IMR-90 (cell line): ENCODE measurements around the gene RC3H1. TPM values are rescaled to one million over a fixed set of nuclear protein-coding genes. Genes with fewer than 3 reads are reported as not detected.

ENCODE experiments used
- ATAC-seq: fragments of 200-7000 bp; cut with Tn5 transposase; 2 replicates; pipeline ENCODE4 v1.9.1; 2020; ENCODE audit warnings: low read depth, mild to moderate bottlenecking, moderate library complexity
- BruUV-seq: library from RNA; stranded (reverse); fragments of 400-500 nt; replicated peaks from 2 replicates; lab custom pipeline; 2021; lab: Mats Ljungman, UMichigan
- CTCF ChIA-PET: fragments of 300-600 bp; formaldehyde crosslinking; extraction: SDS; loops from one replicate; lab custom pipeline; 2021; ENCODE audit warnings: antibody characterized with exemption; lab: Yijun Ruan, JAX
- POLR2A ChIA-PET: fragments of 300-600 bp; sonication (Branson Sonifier 250); formaldehyde crosslinking; loops from one replicate; lab custom pipeline; 2022; ENCODE audit warnings: antibody characterized with exemption; ENCODE audit not compliant: unreplicated experiment; lab: Charles Lee
- DNase-seq: peaks from one replicate; pipeline ENCODE4 v3.0.0; 2013
- H2AFZ ChIP-seq: replicated peaks from 2 replicates; pipeline ENCODE3; 2013; ENCODE audit warnings: low read length, mild to moderate bottlenecking; ENCODE audit not compliant: poor library complexity
- H2AK5ac ChIP-seq: 2 replicates; pipeline ENCODE4 v1.6.1; 2013; ENCODE audit warnings: low read depth, low read length, inconsistent platforms
- H2AK9ac ChIP-seq: replicated peaks from 2 replicates; pipeline ENCODE3; 2013; ENCODE audit warnings: mild to moderate bottlenecking, low read depth, low read length, moderate library complexity; ENCODE audit not compliant: poor library complexity
- H2BK120ac ChIP-seq: 2 replicates; pipeline ENCODE4 v1.6.1; 2013; ENCODE audit warnings: low read depth, low read length, inconsistent platforms
- H2BK15ac ChIP-seq: 3 replicates; pipeline ENCODE4 v1.6.1; 2013; ENCODE audit warnings: low read depth, low read length, inconsistent platforms
- H2BK20ac ChIP-seq: 2 replicates; pipeline ENCODE4 v1.6.1; 2013; ENCODE audit warnings: low read depth, mild to moderate bottlenecking, inconsistent platforms, low read length, moderate library complexity
- H2BK5ac ChIP-seq: 2 replicates; pipeline ENCODE4 v1.6.1; 2013; ENCODE audit warnings: mild to moderate bottlenecking, low read depth, low read length, inconsistent platforms; ENCODE audit not compliant: poor library complexity, severe bottlenecking
- H3K14ac ChIP-seq: replicated peaks from 2 replicates; pipeline ENCODE4 v1.6.1; 2013; ENCODE audit warnings: low read depth, low read length, inconsistent platforms
- H3K18ac ChIP-seq: 2 replicates; pipeline ENCODE4 v1.6.1; 2013; ENCODE audit warnings: low read depth, low read length, control low read depth
- H3K23ac ChIP-seq: 2 replicates; pipeline ENCODE4 v1.6.1; 2013; ENCODE audit warnings: low read depth, low read length, inconsistent platforms
- H3K27ac ChIP-seq: 2 replicates; pipeline ENCODE4 v1.5.1; 2013; ENCODE audit warnings: mild to moderate bottlenecking, control low read depth, low read length; ENCODE audit not compliant: insufficient read depth
- H3K27me3 ChIP-seq: 2 replicates; pipeline ENCODE4 v1.6.1; 2013; ENCODE audit warnings: low read length; ENCODE audit not compliant: control insufficient read depth, insufficient read depth
- H3K36me3 ChIP-seq: 2 replicates; pipeline ENCODE4 v1.6.1; 2013; ENCODE audit warnings: low read length, mixed read lengths; ENCODE audit not compliant: control insufficient read depth, insufficient read depth
- H3K4ac ChIP-seq: 2 replicates; pipeline ENCODE4 v1.6.1; 2013; ENCODE audit warnings: low read depth, low read length, inconsistent platforms
- H3K4me1 ChIP-seq: 2 replicates; pipeline ENCODE4 v1.6.1; 2013; ENCODE audit warnings: low read length, mixed read lengths; ENCODE audit not compliant: control insufficient read depth, insufficient read depth
- H3K4me2 ChIP-seq: 2 replicates; pipeline ENCODE4 v1.6.1; 2013; ENCODE audit warnings: low read depth, mild to moderate bottlenecking, control low read depth, low read length, moderate library complexity
- H3K4me3 ChIP-seq: 2 replicates; pipeline ENCODE4 v1.5.1; 2013; ENCODE audit warnings: low read depth, mild to moderate bottlenecking, control low read depth, low read length, moderate library complexity; ENCODE audit not compliant: insufficient read depth
- H3K56ac ChIP-seq: 2 replicates; pipeline ENCODE4 v1.6.1; 2013; ENCODE audit warnings: low read length, inconsistent platforms; ENCODE audit not compliant: insufficient read depth; ENCODE audit errors: extremely low read depth
- H3K79me1 ChIP-seq, 2 experiments: 2 replicates each; pipeline ENCODE4 v1.6.1; 2013; ENCODE audit warnings: low read length in 2 of 2, inconsistent platforms in 1 of 2, low read depth in 1 of 2
- H3K9ac ChIP-seq: 2 replicates; pipeline ENCODE4 v1.6.1; 2013; ENCODE audit warnings: low read depth, low read length, control low read depth
- H3K9me1 ChIP-seq: 2 replicates; pipeline ENCODE4 v1.6.1; 2013; ENCODE audit warnings: low read length, inconsistent platforms; ENCODE audit not compliant: insufficient read depth
- H3K9me3 ChIP-seq: 2 replicates; pipeline ENCODE4 v1.6.1; 2013; ENCODE audit warnings: low read length; ENCODE audit not compliant: control insufficient read depth, insufficient read depth
- H4K20me1 ChIP-seq: 2 replicates; pipeline ENCODE4 v1.6.1; 2013; ENCODE audit warnings: low read length, inconsistent platforms; ENCODE audit not compliant: insufficient read depth
- H4K5ac ChIP-seq: 2 replicates; pipeline ENCODE4 v1.6.1; 2013; ENCODE audit warnings: mild to moderate bottlenecking, low read depth, low read length, control low read depth
- H4K8ac ChIP-seq, 2 experiments: 2 replicates each; pipeline ENCODE4 v1.6.1; 2013; ENCODE audit warnings: low read depth in 2 of 2, low read length in 2 of 2, control low read depth in 1 of 2, inconsistent platforms in 1 of 2
- H4K91ac ChIP-seq: 2 replicates; pipeline ENCODE4 v1.6.1; 2013; ENCODE audit warnings: low read depth, low read length, inconsistent platforms; ENCODE audit not compliant: insufficient read depth
- CEBPB ChIP-seq: IDR thresholded peaks from 2 replicates; pipeline ENCODE4 v1.6.1; 2012; ENCODE audit warnings: low read depth, low read length, improper control_type of control experiment
- CHD1 ChIP-seq: IDR thresholded peaks from 2 replicates; pipeline ENCODE4 v1.6.1; 2012; ENCODE audit warnings: low read depth, low read length, improper control_type of control experiment
- CTCF ChIP-seq: conservative IDR thresholded peaks from 2 replicates; pipeline ENCODE4 v1.5.1; 2012; ENCODE audit warnings: mild to moderate bottlenecking, low read depth, low read length, improper control_type of control experiment
- MAFK ChIP-seq: IDR thresholded peaks from 2 replicates; pipeline ENCODE4 v1.6.1; 2012; ENCODE audit warnings: low read depth, low read length, improper control_type of control experiment
- MAZ ChIP-seq: IDR thresholded peaks from 2 replicates; pipeline ENCODE4 v1.6.1; 2012; ENCODE audit warnings: low read depth, mild to moderate bottlenecking, low read length, improper control_type of control experiment, moderate library complexity, borderline replicate concordance
- RCOR1 ChIP-seq: IDR thresholded peaks from 2 replicates; pipeline ENCODE4 v1.6.1; 2012; ENCODE audit warnings: mild to moderate bottlenecking, low read length, improper control_type of control experiment; ENCODE audit not compliant: insufficient replicate concordance
- whole genome bisulfite sequencing, 2 experiments: methylation state at CpG; one replicate each; pipeline versions ENCODE4 v1.1.5 to v1.1.7; 2013; ENCODE audit warnings: missing lambda C conversion rate in 2 of 2; ENCODE audit not compliant: insufficient read length in 1 of 2; ENCODE audit errors: extremely low coverage in 2 of 2; 5-methylcytosine and 5-hydroxymethylcytosine counted together
- dilution Hi-C: fragments of 300-500 bp; cut with HindIII; formaldehyde crosslinking; loops from one replicate; pipeline ENCODE4 v1.14.3; 2018; ENCODE audit warnings: low sequenced_read_pairs; ENCODE audit not compliant: unreplicated experiment
- in situ Hi-C: fragments of 300-500 bp; cut with MboI; formaldehyde crosslinking; loops from 3 replicates; pipeline ENCODE4 v1.14.3; 2019; ENCODE audit warnings: low sequenced_read_pairs, inconsistent platforms, mixed read lengths
- intact Hi-C: fragments of 100-400 bp; cut with micrococcal nuclease; formaldehyde crosslinking; loops from 2 replicates; pipeline ENCODE4 v1.10.0; 2022
- polyA plus RNA-seq, 3 experiments: library from polyadenylated mRNA; depleted of rRNA; stranded (reverse); fragments of >200 nt; gene quantifications; 2 replicates each; pipeline ENCODE4 v1.2.3, GENCODE V29; 2012; ENCODE audit warnings: low replicate concordance in 1 of 3
- total RNA-seq: library from RNA; depleted of rRNA; stranded (reverse); fragments of >200 nt; gene quantifications from 2 replicates; pipeline ENCODE4 v1.2.3, GENCODE V29; 2012

RC3H1 gene
- total and polyA plus RNA-seq, 2 of the 4 experiments (the other 2 are of a cell fraction): 5.1 to 39.3 TPM

DNA sequence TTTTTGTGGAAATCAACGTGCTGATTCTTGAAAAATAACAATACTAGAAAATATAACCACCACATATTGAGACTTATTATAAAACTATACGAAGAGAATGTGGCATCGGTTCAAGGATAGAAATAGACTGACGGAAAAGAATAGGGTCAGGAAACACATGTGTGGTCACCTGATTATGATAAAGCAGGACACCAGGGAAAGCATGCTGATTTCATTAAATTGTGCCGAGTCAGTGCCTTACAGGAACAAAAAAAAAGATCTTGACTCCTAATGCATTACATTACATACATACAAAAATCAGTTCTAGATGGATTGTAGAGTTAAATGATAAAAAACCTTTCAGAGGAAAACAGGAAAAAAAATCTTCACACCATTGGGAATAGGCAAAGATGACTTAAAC, 61.5 kb downstream of the RC3H1 start:
- in situ Hi-C loops (no loop called here), dilution Hi-C loops (no loop called here), intact Hi-C loops (no loop called here)
- no peak overlapping the region for H2AFZ ChIP-seq
- no peaks in the 10 kb centered on the region for H3K9me1 ChIP-seq
- H3K4me2 ChIP-seq: no peak overlapping the region
- WGBS, 2 experiments: no CpG with 5 or more reads among the region's 5 CpGs
- H3K56ac ChIP-seq: no peak overlapping the region
- H2AK9ac ChIP-seq: no peak overlapping the region
- H3K23ac ChIP-seq: no peak overlapping the region
- no TSS peak for BruUV-seq
- no peaks in the 10 kb centered on the region for H4K20me1 ChIP-seq
- no peak overlapping the region for H3K18ac ChIP-seq
- H2BK15ac ChIP-seq: no peak overlapping the region
- H3K27me3 ChIP-seq: no peaks in the 10 kb centered on the region
- no peak overlapping the region for H3K4me3 ChIP-seq
- no peak overlapping the region for H3K27ac ChIP-seq
- no peak overlapping the region for H4K91ac ChIP-seq
- H3K79me1 ChIP-seq: peaks cover 6 to 13% of the 10 kb centered on the region in 2 experiments
- no peaks in the 10 kb centered on the region for H3K4me1 ChIP-seq
- POLR2A ChIA-PET: no interaction called here
- H2BK120ac ChIP-seq: no peak overlapping the region
- CTCF ChIA-PET: no interaction called here
- TF ChIP-seq CEBPB (no peak), RCOR1 (no peak), MAZ (no peak), MAFK (0 out of 2 replicates have a peak, but pooled peaks have one; percentile 18), CTCF (no peak), CHD1 (no peak)
- no peak overlapping the region for H3K4ac ChIP-seq
- no peak overlapping the region for H2AK5ac ChIP-seq
- no peak overlapping the region for H4K8ac ChIP-seq
- no peak overlapping the region for H4K5ac ChIP-seq
- no peaks in the 10 kb centered on the region for H3K9me3 ChIP-seq
- ATAC-seq: no peak
- no peak overlapping the region for H2BK20ac ChIP-seq
- no peak overlapping the region for H2BK5ac ChIP-seq
- H3K9ac ChIP-seq: no peak overlapping the region
- no peak for DNase-seq
- H3K14ac ChIP-seq: no peak overlapping the region
- H3K36me3 ChIP-seq: peaks cover 43% of the 10 kb centered on the region
